ENCODE results near the gene SLC9A4. TPM values are rescaled to one million over a fixed set of nuclear protein-coding genes. Genes with fewer than 3 reads are reported as not detected.

SLC9A4 gene
- total and polyA plus RNA-seq, 2 donors (not counting 1 experiment from before 2014, with no cell fraction given): 0.20 TPM; not detected in 1

- no peak overlapping the region for H3K4me3 ChIP-seq (ENCODE audit: control extremely low read depth in 1 of 5, extremely low read depth in 1 of 5, insufficient read depth in 1 of 5, low read depth in 2 of 5, low read length in 4 of 5)
- H3K4me2 ChIP-seq (replicated peaks; ENCODE audit: low read depth, low read length, poor library complexity, severe bottlenecking): no peak overlapping the region
- ChIA-PET CTCF (no interaction called here), POLR2A (no interaction called here)
- no peak overlapping the region for H3K9ac ChIP-seq (ENCODE audit: low read length)
- H3K4me1 ChIP-seq (ENCODE audit: control insufficient read depth in 2 of 2, insufficient read depth in 2 of 2, low read length in 2 of 2): peaks cover 13 to 18% of the 10 kb centered on the region in 2 donors
- DNase-seq (peak; percentile 42), ATAC-seq (ENCODE audit: low read depth) (no peak)
- Mint-ChIP-seq H3K27ac (no peak overlapping the region), H3K4me3 (peak overlapping the region; percentile 33), H3K27me3 (peaks cover 21% of the 10 kb centered on the region), H3K4me1 (peaks cover 14% of the 10 kb centered on the region), H3K9me3 (ENCODE audit: insufficient read depth) (peaks cover 6% of the 10 kb centered on the region)
- H3K9me3 ChIP-seq (ENCODE audit: control extremely low read depth in 1 of 3, control insufficient read depth in 2 of 3, insufficient read depth in 1 of 3, low read length in 2 of 3): peaks cover 0 to 11% (median 7%) of the 10 kb centered on the region in 3 donors
- TF ChIP-seq CTCF (IDR thresholded peaks at IDR 0.05): no peak
- no peak for TF ChIP-seq EZH2 (IDR thresholded peaks at IDR 0.05; ENCODE audit: borderline replicate concordance, insufficient read depth, low read depth, low read length, poor library complexity, severe bottlenecking)
- intact Hi-C loops (cut with micrococcal nuclease): no loop called here
- H3K36me3 ChIP-seq (replicated peaks in 1 of 2; ENCODE audit: control extremely low read depth in 1 of 2, control insufficient read depth in 1 of 2, extremely low read depth in 1 of 2, insufficient read depth in 2 of 2, low read length in 1 of 2): no peaks in the 10 kb centered on the region
- no peaks in the 10 kb centered on the region for H4K20me1 ChIP-seq (ENCODE audit: control insufficient read depth, insufficient read depth, low read length, poor library complexity, severe bottlenecking)
- H2AFZ ChIP-seq (ENCODE audit: insufficient read depth, low read depth, low read length, poor library complexity, severe bottlenecking): no peak overlapping the region
- no peak overlapping the region for H3K27ac ChIP-seq (ENCODE audit: low read length in 2 of 2)
- H3K27me3 ChIP-seq (replicated peaks in 1 of 4; ENCODE audit: control extremely low read depth in 1 of 4, control insufficient read depth in 3 of 4, insufficient read depth in 4 of 4, low read length in 3 of 4): peaks cover 0 to 34% (median 5%) of the 10 kb centered on the region in 4 experiments
- no peaks in the 10 kb centered on the region for H3K79me2 ChIP-seq (ENCODE audit: control insufficient read depth, insufficient read depth, low read length)
- 40% methylated on average over 3 of the region's 4 CpGs for WGBS (ENCODE audit: insufficient coverage)
These were observed 35.8 kb downstream of the SLC9A4 start for GRCh38 chr2:102508863-102509262.

DNA sequence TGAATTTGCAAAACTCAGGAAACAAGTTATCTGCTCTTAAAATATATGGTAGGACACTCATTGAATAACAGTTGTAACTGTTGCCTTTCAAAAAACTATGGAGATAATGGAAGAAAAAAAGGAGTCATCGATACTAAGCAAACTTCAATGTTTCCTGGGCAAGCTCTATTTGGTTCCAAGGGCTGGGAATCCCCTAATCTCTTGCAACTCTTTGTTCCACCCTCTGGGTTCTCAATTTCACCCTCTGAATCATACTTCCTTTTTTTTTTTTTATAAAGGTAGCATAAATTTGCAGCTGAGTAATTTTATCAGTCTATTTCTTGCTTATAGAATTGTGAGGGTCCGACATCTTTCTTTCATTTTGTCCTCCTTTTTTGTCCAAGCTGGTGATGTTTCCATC, 36.7 kb downstream of the SLC9A4 start:
- no peak overlapping the region for H3K27ac Mint-ChIP-seq
- H3K9ac ChIP-seq (ENCODE audit: low read length): no peak overlapping the region
- DNase-seq: peak; percentile 49
- POLR2A ChIA-PET: no interaction called here
- WGBS (ENCODE audit: insufficient coverage): no CpG with 5 or more reads among the region's 2 CpGs
- ATAC-seq (ENCODE audit: low read depth): peak; percentile 61
- CTCF ChIA-PET: no interaction called here
- H3K9me3 ChIP-seq (ENCODE audit: control extremely low read depth in 1 of 3, control insufficient read depth in 2 of 3, insufficient read depth in 1 of 3, low read length in 2 of 3): peaks cover 0 to 11% (median 7%) of the 10 kb centered on the region in 3 donors
- H3K4me3 ChIP-seq (ENCODE audit: control extremely low read depth in 1 of 5, extremely low read depth in 1 of 5, insufficient read depth in 1 of 5, low read depth in 2 of 5, low read length in 4 of 5): no peak overlapping the region
- H3K4me2 ChIP-seq (replicated peaks; ENCODE audit: low read depth, low read length, poor library complexity, severe bottlenecking): peak overlapping the region; percentile 24
- H2AFZ ChIP-seq (ENCODE audit: insufficient read depth, low read depth, low read length, poor library complexity, severe bottlenecking): no peak overlapping the region
- TF ChIP-seq EZH2 (IDR thresholded peaks at IDR 0.05; ENCODE audit: borderline replicate concordance, insufficient read depth, low read depth, low read length, poor library complexity, severe bottlenecking) (no peak), CTCF (IDR thresholded peaks at IDR 0.05) (no peak)
- H3K27me3 ChIP-seq (replicated peaks in 1 of 4; ENCODE audit: control extremely low read depth in 1 of 4, control insufficient read depth in 3 of 4, insufficient read depth in 4 of 4, low read length in 3 of 4): peaks cover 0 to 36% (median 5%) of the 10 kb centered on the region in 4 experiments
- H3K4me1 ChIP-seq (ENCODE audit: control insufficient read depth in 2 of 2, insufficient read depth in 2 of 2, low read length in 2 of 2): peaks cover 13 to 18% of the 10 kb centered on the region in 2 donors
- H3K27ac ChIP-seq (ENCODE audit: low read length in 2 of 2): no peak overlapping the region
- H3K9me3 Mint-ChIP-seq (ENCODE audit: insufficient read depth): peaks cover 6% of the 10 kb centered on the region
- H3K27me3 Mint-ChIP-seq: peaks cover 21% of the 10 kb centered on the region
- no peaks in the 10 kb centered on the region for H3K79me2 ChIP-seq (ENCODE audit: control insufficient read depth, insufficient read depth, low read length)
- no peaks in the 10 kb centered on the region for H4K20me1 ChIP-seq (ENCODE audit: control insufficient read depth, insufficient read depth, low read length, poor library complexity, severe bottlenecking)
- peak overlapping the region; percentile 4 for H3K4me3 Mint-ChIP-seq
- H3K36me3 ChIP-seq (replicated peaks in 1 of 2; ENCODE audit: control extremely low read depth in 1 of 2, control insufficient read depth in 1 of 2, extremely low read depth in 1 of 2, insufficient read depth in 2 of 2, low read length in 1 of 2): no peaks in the 10 kb centered on the region
- H3K4me1 Mint-ChIP-seq: peaks cover 14% of the 10 kb centered on the region
- intact Hi-C loops (cut with micrococcal nuclease): no loop called here

All from B cell (primary cell).